Hair follicular keratinocyte (primary cell): ENCODE data around the gene NOMO2. TPM values are rescaled to one million over a fixed set of nuclear protein-coding genes. Genes with fewer than 3 reads are reported as not detected.

ENCODE experiments used
- total RNA-seq: library from RNA; depleted of rRNA; stranded (reverse); fragments of >200 nt; gene quantifications from 2 replicates; pipeline ENCODE4 v1.2.3, GENCODE V29; 2015

The NOMO2 gene, protein sequence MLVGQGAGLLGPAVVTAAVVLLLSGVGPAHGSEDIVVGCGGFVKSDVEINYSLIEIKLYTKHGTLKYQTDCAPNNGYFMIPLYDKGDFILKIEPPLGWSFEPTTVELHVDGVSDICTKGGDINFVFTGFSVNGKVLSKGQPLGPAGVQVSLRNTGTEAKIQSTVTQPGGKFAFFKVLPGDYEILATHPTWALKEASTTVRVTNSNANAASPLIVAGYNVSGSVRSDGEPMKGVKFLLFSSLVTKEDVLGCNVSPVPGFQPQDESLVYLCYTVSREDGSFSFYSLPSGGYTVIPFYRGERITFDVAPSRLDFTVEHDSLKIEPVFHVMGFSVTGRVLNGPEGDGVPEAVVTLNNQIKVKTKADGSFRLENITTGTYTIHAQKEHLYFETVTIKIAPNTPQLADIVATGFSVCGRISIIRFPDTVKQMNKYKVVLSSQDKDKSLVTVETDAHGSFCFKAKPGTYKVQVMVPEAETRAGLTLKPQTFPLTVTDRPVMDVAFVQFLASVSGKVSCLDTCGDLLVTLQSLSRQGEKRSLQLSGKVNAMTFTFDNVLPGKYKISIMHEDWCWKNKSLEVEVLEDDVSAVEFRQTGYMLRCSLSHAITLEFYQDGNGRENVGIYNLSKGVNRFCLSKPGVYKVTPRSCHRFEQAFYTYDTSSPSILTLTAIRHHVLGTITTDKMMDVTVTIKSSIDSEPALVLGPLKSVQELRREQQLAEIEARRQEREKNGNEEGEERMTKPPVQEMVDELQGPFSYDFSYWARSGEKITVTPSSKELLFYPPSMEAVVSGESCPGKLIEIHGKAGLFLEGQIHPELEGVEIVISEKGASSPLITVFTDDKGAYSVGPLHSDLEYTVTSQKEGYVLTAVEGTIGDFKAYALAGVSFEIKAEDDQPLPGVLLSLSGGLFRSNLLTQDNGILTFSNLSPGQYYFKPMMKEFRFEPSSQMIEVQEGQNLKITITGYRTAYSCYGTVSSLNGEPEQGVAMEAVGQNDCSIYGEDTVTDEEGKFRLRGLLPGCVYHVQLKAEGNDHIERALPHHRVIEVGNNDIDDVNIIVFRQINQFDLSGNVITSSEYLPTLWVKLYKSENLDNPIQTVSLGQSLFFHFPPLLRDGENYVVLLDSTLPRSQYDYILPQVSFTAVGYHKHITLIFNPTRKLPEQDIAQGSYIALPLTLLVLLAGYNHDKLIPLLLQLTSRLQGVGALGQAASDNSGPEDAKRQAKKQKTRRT
- total RNA-seq, result 99.9 and 129 TPM in 2 replicates

DNA sequence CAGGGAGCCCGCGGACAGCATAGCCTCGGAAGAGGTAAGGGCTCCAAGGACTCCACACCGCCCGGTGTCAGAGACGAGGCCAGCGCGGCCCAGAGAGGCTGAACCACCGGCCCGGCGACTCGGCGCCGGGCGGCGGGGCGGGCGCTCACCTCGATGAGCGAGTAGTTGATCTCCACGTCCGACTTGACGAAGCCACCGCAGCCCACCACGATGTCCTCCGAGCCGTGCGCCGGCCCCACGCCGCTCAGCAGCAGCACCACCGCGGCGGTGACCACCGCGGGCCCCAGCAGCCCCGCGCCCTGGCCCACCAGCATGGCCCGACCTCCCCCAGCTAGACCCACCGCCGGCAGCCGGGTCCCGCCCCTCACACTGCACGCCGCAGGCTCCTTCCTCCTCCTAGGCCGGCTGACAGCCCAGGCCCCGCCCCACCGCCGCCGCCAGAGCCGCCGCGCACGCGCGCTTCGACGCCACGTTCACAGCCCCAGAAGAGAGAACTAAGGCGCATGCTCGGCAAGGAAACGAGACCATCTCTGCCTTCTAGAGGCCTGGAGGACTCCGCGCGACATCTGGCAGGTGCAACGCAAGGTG lies at the start of gene NOMO2:
NOMO2 (minus strand) TSS at position 371 of the 588 bp plus-strand sequence; CDS start at position 314, 57 bp downstream.

Other genes with a start within 250 kb of the NOMO2 start
- gene NPIPA8, start 225.4 kb downstream of the NOMO2 start, total RNA-seq, result 0.23 and 0.80 TPM in 2 replicates
- gene RPS15A, start 228.2 kb upstream of the NOMO2 start, total RNA-seq, result 3,215 and 3,677 TPM in 2 replicates
- gene ARL6IP1, start 239.5 kb upstream of the NOMO2 start, total RNA-seq, result 145 and 219 TPM in 2 replicates